ENCODE data around the gene ADAMTS5.
A peak's percentile ranks its signal among the peaks of the same experiment; 100 is the strongest.

ADAMTS5 gene

DNA sequence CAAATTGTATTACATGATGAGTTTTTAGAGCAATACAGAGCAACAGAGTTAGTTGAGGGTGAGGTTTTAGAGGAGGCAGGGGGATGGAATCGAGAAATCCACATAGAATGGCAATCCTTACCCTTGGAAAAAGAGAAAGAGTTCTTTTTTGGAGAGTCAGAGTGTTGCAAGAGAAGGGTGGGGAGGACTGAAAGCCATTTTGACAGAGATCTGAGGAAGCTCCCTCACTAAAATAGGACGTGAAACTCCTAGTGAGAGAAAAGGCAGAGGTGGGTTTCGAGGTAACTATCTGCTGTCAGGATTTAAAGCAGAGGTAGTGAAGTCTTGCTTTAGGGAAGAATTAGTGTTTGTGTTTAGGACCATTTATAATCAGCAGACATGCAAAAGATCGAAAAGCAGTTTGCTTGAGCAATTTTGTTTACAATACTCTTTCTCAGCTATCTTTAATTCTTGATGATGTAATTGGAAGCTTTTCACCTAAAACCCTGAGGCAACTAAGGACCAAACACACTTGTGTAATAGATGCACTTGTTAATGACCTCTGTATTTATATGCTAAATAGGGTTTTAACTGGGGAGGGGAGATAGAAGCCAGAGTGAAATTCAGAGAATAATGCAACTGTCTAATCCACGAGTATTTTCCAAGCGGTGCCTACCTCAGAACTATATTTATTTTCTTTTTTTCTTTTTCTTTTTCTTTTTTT lies 20.0 kb downstream of the ADAMTS5 start:
- peak; percentile 41 for DNase-seq

DNA sequence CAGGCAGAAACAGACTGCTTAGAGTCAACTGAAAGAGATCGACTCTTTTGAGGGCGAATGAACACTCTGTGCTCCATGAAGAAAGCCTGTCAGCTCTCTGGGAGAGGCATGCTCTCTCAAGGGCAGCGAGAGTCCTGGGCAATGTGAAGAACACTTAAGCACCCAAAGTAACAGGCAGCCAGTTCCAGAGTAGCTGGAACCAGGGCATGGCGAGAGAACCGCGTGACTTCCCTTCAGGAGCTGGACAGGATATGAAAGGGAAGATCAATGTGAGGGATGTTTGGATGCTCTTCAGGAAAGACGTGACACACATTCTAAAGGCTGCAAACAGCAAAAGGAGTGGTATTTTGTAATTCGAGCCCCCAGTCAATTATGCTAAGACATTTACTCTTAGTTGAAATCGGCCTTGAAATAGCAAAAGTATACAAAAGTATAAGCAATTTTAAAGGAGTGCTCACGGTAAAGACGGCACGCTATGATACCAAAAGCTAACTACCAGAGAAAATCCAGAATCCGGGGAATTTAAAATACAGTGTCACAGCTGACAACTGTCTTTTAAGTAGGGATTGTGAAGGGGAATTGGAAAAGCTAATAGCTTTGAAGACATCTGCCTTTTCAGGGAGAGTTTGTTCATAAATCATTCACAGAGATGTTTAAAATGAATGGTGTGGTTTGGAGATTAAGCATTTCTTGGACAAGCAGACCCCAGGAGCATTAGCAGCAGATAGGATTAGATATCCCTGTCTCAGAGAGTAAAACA lies 20.8 kb downstream of the ADAMTS5 start:
- DNase-seq: no peak

DNA sequence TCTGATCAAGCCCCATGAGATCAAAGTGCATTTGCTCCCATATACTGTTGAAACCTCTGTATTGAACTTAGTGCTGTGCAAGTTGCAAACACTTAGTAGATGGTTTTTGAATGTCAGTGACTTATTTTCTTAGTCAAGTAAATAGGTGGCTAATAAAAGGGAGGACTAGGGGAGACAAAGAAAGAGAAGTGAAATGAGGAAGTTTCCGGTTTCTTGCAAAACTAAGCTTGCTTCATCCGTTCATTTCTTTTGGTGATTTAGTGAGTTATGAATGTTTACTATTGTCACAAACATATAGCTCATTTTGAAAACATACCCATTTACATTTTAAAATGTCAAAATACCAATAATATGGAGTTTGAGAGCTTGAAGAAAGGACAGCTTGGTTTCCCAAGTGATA lies 23.0 kb downstream of the ADAMTS5 start:
- peak; percentile 79 for DNase-seq

DNA sequence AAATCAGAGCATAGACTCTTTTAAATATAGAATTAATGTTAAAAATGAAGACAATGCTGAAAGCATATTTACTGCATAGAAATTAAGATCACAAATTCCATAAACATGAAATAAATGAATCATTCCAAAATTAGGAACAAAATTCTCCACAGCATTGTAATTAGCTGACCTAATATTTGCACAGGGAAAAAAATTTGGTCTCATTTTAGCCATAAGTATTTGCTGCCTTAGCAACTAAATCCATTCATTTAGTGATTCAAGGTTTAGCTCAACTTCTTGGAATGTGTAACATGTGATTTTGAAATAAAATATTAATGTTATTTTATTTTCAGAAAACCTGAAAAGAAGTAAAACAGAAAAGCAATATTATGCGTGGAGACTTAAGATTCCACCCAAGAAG lies 25.5 kb downstream of the ADAMTS5 start:
- no peak for DNase-seq

DNA sequence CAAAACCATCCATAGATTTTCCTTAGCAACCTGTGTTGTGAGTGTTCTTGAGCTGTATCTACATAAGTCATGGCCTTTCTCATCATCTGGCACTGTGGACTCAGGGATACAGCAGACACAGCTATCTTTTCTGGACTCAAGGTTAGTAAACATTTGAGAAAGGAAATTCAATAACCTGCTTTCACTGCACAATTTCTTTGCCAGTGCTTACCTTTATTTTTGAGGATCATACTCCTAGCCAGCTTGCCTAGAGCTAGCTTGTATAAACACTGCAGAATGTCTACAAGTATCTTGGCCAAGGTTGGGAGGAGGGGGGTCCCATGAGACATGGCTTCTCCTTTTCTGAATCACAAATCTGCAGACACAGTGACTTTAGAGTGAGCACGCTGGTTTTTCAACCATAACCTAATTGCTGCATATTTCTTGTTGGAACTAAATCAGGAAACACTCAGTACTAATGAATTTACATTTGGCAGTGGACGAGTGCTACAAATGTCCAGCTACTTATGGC lies 27.2 kb downstream of the ADAMTS5 start:
- DNase-seq: no peak

DNA sequence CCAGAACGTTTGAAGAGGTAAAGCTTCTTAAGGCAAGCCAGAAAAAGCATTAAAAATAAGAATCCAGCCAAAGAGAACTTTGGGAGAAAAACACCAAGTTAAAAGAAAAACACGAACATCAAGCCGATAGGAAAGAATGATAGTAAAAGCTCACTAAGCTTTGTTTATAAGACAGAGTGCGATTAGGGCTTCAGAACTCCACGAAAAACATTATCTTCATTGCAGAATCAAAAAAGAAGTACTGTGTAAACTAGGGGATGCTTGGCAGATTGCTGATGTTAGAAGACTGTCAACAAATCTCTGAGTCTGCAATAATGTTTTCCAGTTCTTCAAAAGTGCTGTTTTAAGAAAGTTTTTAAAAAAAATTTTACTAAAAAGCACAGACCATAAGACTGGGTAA lies 30.2 kb downstream of the ADAMTS5 start:
- no peak for DNase-seq

DNA sequence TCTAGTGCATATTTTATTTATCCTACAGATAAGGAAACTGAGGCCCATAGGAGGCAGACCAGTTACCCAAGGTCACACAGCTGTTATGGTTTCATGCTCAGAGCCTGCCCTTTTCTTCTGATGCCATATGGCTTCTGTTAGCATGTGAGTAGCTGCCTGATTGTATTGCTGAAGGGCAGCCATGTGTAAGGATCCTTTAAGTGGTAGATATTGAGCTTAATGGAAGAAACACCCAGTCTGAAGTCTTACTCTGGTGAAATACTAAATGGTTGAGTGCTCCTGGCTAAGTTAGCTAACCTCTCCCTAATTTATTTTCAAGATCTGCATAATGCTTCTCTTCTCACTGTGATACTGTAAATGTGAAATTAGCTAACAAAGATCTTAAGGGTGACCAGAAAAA lies 30.9 kb downstream of the ADAMTS5 start:
- DNase-seq: no peak

DNA sequence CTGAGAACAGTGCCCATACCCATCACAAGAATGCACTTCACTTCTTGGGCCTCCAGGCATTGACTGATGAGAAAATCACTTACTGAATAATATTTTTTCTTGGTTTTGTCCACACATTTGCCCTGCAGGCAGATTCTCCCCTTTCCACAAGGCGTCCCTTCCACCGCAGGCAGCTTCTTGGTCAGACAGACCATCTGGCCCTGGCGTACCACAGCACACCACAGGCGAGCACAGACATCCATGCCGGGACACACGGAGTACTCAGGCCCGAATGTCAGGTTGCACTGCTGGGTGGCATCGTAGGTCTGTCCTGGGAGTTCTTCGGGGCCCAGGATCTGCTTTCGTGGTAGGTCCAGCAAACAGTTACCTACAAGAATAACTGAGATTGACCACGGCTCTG lies 32.5 kb downstream of the ADAMTS5 start:
- no peak for DNase-seq

DNA sequence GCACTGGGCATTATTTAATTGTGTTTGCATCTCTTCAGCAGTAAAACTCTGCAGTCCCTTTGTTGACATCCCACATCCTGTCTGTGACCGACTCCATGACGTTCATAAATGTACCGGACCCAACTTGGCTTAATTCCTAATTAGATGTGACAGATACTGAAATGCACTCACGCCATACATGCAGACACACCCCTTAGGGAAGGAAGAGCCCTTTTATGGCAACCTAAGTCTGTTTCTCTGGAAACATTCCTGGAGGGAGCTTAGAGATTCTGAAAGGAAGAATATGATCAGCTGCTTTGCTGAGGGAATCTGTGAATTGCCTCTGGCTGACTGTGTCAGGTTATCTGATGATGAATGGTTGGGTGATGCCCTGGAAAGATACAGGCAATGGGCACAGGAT lies 33.4 kb downstream of the ADAMTS5 start:
- DNase-seq: no peak

DNA sequence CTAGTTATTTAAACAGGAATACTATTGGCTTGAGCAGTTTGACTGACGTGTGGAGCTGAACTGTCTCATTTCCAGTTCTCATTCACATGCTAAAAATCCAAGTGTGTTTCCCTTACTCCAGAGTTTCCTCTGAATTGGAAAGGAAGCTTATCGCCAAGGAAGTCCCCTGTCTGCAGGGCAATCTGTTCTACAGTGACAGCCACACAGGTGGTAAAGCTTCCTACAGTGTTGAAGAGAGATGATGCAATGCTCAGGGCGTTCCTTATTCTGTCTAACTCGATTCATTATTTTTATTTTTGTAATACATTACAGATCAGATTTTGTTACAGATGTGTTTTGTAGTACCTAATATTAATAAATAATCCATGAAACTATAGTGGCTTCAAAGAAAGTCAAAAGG lies 41.3 kb downstream of the ADAMTS5 start:
- DNase-seq: no peak

DNA sequence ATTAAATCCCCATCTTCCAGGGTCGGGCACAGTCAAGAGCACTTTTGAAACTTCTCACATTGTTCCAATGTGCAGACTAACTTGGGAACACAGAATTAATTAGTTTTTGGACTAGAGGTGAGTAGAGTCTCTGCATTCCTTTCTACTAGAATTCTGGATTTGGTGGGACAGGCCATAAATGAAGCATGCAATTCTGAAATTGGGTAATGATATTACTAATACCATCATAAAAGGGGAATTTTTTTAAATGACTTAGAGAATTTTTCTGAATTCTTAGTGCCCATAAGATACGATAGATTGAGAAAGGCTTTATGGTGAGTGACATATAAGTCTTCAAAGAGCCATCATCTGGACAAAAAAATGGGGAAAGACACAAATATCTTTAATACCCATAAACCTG lies 41.8 kb downstream of the ADAMTS5 start:
- DNase-seq: no peak

DNA sequence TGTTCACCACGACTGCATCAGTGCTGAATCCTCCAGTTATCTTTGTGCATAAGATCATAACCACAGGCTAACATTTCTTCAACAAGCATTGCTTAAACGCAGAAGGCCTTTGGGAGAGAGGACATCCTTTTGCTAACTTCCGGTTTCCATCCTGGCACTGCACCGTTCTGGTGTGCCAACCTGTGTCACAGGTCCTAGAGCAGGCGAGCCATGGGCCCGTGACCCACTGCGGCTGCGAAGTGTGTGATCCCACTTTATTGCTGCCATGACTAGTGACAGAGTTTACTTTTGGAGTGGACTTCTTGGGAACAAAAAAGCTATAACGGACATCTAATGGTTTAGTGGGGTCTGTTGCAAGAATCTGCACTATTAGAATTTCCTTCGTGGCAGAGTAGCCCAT lies 42.9 kb downstream of the ADAMTS5 start:
- no peak for DNase-seq

DNA sequence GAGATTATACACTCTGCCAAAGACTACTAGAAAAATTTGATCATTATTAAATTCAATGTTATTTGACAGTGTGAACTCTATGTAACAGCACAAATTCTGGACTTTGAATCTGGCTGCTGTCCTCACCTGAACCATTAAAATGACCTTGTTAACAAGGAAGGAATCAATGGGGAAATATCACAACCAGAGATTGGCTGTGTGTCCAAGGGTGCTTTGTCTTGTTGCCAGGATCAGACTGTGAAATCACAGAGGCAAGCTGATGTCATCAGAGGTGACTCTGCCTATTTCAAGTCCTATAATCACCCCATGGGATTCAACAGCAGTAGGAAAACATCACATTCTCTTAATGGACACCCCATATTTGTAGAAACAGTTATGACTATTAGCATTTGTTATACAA lies 46.8 kb downstream of the ADAMTS5 start:
- no peak for DNase-seq

DNA sequence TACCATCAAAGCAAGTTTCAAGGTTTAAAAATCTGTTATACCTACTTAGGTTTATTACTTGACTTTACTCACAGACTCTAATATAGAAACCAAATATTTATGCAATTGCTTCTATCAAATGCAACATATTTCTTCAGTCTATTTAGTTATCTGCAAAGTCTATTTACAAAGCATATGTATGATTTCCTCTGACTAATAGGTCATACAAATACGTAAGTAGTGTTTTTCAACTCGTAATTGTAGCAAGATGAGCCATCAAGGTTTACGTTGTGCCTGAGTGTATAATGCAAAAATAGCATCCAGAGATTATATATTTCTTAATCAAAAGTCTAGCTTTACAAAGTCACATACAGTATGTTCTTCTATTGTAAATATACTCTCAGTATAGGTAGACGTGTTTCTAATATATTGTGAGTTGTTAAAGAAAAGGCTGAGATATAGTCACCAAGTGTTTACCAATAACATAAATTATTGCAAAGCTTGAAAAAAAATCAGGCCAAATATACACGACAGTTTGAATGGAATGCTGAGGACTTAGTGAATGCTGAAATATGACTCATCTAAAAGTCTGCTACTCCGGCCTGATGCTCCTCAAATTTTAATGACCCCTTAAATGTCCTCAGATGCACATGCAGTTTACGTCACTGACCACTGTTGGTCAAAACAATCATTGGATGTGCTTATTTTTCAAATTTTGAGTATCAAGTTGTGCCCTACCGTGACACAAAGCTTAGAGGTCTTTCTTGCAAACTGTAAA lies 48.4 kb downstream of the ADAMTS5 start:
- DNase-seq: no peak

DNA sequence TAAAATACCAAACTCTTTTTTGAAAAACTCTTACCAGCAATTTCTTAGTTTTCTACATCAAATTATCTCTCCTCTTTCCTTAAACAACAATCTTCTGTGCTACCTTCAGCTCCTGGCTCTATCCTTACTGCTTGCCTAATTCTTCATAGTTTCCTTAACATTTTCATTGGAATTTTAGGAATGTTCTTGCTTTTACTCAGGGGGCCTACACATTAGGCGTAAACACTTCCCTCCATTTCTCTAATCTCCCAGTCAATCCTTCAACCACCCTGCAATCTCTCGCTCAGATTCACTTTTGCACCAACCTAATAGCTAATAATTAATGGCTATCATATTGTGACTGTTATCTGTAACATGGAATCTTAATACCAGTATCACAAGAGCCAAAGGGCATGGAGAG lies 50.1 kb downstream of the ADAMTS5 start:
- no peak for DNase-seq

DNA sequence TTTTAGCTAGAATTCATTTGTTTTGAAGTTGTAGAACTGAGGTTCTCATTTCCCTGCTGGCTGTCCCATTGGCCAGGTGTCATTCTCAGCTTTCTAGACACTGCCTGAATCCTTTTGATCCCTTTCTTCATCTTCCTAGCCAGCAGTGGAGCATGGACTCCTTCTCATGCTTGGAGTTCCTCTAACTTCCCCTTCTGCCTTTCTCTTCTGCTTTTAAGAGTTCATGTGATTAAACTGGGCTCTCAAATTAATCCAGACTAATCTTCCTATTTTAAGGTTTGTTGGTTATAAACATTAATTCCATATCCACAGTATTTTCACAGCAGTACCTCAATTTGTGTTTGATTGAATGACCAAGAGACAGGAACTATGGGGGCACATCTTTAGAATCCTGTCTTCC lies 52.3 kb downstream of the ADAMTS5 start:
- DNase-seq: peak; percentile 24

DNA sequence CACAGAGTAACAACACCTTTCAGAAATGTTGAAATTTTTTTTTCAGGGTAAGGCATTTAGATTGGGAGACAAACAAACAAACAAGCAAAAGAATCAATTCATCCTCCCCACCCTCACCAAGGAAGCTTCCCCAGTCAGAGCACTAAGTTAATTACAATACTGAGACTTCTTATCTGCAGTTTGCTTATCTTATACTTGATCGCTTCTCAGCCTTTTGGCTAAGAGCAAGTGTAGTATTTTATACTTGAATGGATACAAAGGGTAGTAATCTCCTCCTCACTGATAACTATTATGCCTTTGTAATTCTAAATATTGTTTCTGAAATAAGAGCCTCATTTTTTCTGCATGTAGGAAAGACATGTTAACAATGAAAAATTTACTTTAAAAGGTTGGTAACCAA lies 54.4 kb downstream of the ADAMTS5 start:
- DNase-seq: no peak

DNA sequence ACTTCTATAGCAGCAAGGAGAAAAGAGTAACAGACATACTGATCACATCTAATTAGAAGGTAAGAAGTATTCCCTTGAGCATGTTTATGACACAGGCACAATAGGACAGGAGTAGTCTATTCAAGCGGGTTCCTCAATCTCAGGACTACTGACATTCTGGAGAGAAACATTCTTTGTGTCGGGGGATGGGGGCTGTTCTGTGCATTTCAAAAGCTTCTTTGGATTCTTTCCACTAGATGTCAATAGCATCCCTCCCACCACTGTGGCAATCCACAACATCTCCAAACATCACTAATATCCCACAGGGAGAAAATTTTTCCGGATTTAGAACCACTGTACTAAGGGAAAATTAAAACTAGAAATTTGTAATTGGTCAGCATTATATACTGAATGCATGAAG lies 56.9 kb downstream of the ADAMTS5 start:
- no peak for DNase-seq

DNA sequence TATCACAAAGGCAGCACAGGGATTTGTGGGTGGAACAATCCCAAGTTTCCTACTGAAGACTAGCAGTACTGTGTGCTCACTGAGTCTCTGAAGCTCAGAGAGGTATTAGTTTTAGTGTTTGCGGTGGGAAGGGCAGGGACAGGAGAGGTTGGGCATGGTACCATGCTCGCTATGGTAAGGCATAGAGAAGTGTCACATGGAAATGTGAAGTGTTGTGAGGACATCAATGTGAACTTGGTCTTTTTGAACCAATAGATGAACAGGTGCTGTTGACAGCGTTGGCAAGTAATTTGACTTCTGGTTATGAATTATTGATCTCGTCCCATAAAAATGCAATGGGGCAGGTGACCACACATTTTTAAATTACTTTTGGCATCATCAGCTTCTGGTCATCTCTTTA lies 65.9 kb downstream of the ADAMTS5 start:
- DNase-seq: no peak

DNA sequence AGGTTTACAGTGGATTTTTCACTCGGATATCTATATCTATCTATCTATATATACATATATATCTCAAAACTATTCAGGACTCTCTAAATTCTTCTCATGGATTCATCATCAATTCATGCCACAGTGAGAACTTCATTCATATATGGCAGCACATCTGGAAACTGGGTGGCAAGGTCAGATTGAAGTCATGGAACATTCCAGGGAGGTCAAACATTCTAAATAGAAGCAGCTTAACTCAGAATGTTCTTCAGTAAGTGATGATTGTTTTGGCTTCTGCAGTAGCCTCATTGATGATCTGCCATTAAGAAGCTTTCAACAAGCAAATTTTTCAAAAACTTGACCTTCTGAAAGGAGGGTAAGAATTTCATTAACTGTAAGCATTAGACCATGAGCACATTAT lies 74.7 kb downstream of the ADAMTS5 start:
- no peak for DNase-seq

DNA sequence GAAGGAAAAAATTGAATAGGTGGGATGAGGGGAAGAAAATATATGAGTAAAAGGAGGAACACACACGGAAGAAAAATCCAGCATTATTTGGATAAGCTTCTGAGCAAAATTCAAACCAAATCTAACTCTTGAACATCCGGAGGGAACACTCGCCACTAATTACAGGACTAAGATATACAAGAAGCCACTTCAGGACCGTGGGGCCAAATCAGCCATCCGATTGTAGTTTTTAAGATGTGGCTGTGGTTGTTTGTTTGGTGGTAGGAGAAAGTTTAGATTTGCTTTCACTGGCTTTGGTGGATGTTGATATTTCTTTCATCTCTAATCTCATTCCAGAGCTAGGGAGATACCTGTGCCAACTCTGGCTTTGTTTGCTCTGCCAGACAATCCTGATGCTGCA lies 78.0 kb downstream of the ADAMTS5 start:
- no peak for DNase-seq

DNA sequence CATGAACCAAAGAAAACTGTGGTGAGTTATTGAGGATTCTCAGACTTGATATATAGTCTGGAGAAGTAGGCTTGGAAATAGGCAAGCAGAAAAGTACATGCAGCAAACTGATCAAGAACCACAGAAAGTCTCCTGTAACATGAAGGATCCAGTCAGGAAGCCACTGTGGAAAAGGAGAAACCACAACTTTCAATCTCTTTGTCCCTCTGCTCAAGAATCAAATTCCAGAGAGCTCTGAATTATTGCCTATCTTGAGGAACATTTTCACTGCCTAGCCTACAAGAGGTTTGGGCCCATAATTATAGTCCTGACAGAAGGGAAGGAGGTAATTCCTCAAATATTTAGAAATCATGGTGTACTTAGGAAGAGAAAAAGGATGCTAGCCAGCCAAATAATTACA lies 78.6 kb downstream of the ADAMTS5 start:
- DNase-seq: no peak

DNA sequence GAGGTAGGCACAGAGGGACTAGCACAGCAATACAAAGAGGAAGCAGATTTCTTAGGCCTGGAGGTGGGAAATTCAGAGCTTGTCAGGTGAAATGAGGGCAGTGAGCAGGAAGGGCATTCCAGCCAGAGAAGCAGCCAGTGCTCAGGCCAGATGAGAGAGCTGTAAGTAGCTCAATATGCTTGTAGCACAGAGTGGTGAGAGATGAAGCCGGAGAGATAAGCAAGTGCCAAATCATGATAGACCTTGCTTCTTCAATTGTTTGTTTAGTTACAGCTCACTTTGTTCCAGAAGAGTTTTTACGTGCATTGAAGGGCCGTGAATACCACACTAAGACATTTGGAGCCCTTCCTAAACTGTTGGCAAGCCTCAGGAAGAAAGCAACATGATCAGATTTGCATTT lies 79.6 kb downstream of the ADAMTS5 start:
- DNase-seq: no peak

DNA sequence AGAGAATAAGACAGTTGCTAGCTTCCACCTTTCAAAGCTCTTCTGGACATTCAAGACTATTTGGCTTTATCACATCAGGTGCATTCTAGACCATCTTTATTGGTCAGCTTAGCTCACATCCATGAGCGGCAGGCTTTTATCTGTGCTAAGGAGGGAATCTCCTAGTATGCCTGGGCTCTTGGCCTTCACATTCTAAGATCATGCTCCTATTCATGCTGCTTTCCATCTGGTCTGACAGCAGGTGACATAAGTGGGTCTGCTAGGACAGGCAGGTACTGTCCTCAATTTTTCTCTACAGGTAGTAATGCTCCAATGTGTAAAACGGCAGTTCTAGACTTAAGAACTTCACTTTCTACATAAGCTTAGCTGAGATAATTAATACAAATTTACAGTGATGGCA lies 82.5 kb downstream of the ADAMTS5 start:
- DNase-seq: no peak
